Measurements from ENCODE around the gene CYP27B1.
A peak's percentile ranks its signal among the peaks of the same experiment; 100 is the strongest.
"Not testable (repeated sequence)": the region's sequence is repeated elsewhere in the genome, so short reads cannot be mapped to it uniquely, and the experiment has no call there.

The CYP27B1 gene

DNA sequence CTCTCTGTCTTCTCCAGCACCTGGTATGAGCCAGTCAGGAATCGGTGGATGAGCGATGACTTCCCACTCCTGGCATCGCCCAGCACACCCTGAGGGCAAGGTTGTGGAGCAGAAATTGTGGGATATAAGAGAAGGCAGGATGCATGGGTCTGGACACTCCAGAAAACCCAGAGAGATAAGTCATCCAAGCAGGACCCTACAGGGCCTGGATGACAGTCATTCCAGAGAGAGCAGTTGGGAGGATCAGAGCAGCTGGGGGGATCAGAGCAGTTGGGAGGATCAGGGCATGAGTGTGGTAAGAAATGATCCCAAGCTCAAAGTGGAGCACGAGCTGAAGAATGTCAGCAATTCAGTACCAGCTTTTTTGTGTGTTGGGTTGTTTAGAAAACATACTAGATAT, 32.3 kb downstream of the CYP27B1 start:
- DNase-seq: no peak

DNA sequence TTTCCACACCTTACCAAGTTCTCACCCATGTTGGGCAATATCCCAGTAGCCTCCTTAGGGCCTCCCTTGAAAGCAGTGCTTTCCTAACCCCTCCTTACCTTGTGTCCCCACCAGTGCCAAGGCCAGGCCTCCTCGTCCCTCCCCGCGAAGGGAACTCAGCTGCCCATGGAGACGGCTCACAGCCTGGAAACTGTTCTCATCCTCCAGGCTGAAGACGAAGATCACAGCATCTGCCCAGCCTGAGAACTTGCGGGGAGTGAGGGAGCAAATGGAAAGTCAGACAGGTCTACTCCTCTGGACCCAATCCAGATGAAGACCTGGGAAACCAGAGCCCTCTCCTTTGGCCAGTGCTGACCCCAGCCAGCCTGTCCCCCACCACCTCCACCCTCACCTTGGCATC, 33.0 kb downstream of the CYP27B1 start:
- no peak for DNase-seq

DNA sequence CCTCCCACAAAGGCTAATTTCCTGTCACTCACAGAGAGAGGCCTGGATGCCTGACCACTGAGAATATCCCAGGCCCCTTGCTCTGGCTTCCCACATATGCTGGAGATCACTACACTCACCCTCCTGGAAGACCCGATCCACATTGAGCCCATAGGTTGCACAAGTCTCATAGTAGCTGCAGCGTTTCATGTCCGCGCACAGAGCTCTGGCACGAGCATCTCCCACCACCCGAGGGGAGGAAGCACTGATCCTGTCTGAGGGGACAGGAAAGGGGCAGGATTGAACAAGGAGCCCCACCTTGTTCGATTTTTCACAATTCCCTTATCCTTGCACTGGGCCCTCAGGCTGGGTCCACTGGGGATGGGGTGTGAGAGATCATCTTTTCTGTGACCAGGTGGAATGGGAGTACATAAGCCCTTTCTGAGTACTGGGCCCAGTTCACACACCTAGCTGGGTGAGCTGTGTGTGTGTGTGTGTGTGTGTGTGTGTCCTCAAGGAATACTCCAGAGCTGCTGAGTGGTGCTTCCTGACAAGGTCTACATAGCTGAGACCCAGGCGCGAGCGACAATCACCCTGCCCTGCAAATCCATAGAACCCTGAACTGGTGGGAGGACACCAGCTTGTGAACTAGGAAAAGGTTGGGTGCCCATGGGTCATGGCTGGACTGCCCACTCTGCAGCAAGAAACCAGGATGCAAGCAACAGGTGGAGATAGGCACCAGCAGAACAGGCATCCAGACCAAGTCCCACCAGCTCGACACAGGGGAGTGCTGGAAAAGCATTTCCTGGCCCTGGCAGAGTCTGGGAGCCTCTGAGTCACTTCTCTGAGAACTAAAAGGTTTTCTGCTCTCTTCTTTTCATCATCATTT, 33.9 kb downstream of the CYP27B1 start:
- DNase-seq: no peak

DNA sequence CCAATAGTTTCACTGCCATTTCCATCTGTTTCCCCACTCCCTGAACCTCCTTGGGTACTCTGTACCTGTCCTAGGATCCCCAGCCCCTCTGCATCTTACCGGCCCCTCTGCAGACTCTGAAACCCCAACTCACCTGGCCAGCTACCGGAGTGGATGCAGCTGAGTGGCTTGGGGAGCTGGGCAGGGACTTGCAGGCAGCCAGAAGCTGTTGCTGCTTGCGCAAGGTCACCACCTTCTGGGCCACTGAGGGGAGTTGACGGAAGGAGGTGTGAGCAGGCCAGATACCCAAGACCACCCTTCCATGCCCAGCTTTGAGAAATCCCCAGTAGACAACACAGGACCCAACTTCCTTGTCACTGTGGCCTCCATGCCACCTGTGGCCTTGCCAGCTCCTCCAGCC, 34.6 kb downstream of the CYP27B1 start:
- no peak for DNase-seq

DNA sequence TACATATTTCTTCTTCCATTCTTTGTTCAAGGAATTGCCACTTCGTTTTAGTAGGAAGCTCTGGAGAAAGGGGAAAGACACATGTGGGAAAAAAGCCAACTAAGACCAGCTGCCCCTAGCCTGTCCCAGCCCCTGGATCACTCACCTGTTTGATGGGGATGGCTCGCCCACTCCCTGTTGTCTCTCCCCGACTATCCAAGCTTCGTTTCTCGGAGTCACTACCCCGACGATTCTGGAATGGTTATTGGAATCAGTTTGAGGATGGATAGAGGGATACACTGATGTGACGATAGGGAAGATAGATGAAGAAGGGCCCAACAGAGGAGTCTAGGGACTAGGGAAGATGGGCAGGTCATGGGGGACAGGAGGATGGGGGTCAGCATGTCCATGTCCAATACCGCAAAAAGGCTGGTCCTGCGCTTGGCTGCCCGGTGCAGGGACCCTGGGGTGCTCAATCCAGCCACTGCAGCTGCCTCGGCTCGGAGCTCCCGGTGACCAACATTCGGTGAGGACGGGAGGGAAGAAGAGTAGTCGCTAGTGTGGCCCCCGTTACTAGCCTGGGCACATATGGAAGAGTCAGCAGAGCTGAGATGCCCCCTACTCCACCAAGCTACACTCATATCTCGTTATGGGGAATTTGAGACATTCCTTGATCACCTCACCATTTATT, 35.3 kb downstream of the CYP27B1 start:
- DNase-seq: no peak

DNA sequence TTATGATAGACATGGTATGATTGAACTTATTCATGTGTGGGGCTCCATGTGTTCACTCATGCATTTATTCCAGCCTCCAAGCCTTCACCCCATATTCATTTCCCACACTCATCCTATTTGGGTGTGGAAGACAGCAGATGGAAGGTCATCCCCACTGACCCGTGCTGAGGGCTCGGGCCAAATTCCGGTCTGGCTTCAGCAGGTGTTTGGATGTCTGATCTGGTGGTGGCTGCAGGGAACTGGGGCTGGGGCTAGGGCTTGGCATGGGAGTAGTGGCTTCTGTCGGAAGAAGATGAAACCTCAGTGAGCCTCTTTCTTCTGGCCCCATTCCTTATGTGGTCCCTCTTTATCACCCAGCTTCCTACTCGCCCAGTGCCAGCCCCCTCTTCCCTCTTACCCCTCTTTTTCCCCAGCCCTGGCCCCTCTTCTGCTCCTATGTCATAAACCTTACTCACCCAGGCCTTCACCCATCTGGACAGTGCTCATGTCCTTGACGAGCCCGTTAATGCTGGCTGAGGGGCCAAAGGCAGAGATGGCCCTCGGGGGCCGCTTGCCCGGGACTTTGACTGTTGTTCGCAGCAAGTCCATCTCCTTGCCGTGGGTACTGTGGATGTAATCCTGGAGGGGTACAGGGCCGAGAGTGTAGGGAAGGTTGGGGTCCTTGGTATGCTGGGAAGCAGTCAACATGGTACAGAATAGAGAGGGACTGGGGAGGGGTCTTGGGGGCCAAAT, 36.4 kb downstream of the CYP27B1 start:
- DNase-seq: no peak

DNA sequence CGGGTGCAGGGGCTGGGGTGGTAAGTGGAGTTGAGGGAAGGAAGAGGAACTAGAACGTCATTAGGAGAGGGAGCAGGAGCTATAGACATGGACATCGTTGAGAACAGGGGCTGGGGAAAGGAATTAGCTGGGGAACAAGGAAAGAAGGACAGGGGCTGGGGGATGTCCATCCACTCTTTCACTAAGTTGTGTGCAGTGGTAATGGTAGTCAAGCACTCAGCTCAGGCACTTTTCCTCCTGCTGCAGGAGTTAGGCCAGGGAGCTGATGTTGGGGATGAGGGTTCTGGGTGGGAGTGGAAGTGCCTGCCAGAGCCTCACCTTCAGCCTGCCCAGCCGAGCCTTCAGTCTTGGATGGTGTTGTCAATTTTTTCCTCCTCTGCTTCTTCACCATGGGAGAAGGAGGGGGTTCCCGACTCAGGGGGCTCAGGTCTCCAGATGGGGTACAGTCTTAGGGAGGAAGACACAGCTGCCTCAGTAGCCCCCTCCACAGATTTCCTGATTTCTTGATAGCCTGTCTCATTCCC, 37.5 kb downstream of the CYP27B1 start:
- DNase-seq: no peak

DNA sequence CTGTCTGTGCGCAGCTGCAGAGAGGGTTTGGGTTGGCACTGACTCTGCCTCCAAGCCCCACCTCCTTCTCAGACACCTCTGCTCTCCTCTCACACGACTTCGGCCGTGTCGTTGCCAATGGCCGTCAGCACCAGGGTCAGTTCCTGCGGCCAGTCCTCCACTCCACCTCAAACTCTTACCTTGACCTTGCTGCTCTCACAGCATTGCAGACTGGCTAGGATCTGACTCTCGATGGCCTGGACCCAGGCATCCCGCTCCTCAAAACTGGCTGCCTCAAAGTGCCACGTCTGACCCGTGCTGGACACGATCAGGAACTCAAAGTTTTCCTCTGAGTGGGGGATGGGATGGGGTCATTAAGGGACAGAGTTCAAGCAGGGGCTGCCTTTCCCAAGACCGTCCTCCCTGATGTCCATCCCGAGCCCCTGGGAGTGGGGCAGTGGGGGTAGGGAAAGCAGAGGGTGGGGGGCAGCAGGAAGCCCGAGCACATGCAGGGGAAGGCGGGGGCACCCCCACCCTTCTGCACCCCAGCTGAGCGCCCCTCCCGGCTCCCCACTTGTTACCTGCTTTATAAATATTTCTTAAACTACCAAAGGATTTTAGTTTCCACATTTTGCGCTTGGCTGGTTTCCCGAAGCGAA, 39.0 kb downstream of the CYP27B1 start:
- no peak for DNase-seq

DNA sequence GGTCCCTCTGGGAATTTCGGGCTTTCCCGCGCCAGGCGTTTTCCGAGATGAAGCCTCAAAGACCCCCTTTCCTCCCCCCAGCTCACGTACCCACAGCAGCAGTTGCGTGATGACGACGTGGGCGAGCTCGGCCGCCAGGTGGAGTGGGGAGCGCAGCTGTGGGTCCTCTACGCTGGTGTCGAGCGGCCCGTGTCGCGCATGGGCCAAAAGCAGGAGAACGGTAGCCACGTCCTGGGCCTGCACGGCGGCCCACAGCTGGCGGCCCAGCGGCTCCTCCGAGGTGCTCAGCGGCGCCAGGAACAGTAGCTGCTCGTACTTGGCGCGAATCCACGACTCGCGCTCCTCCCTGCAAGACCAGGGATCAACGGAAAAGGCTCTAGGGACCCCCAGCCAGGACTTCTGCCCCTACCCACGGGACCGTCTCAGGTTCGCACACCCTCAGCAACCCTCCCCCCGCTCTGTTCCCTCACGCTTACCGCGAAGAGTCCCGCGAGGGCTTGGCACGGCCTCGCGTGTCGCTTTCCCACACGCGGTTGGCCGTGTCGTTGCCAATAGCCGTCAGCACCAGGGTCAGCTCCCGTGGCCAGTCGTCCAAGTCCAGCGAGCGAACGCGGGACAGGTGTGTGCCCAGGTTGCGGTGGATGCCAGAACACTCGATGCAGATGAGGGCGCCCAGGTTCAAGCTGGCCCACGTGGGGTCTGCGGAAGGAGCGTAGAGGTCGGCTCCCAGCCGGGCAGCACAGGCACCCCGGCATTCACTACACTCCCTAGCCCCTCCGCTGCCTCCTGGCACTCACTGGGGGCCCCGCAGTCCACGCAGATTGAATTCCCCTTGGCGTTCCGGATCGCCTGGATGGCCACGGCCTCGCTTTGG, 39.8 kb downstream of the CYP27B1 start:
- DNase-seq: no peak

DNA sequence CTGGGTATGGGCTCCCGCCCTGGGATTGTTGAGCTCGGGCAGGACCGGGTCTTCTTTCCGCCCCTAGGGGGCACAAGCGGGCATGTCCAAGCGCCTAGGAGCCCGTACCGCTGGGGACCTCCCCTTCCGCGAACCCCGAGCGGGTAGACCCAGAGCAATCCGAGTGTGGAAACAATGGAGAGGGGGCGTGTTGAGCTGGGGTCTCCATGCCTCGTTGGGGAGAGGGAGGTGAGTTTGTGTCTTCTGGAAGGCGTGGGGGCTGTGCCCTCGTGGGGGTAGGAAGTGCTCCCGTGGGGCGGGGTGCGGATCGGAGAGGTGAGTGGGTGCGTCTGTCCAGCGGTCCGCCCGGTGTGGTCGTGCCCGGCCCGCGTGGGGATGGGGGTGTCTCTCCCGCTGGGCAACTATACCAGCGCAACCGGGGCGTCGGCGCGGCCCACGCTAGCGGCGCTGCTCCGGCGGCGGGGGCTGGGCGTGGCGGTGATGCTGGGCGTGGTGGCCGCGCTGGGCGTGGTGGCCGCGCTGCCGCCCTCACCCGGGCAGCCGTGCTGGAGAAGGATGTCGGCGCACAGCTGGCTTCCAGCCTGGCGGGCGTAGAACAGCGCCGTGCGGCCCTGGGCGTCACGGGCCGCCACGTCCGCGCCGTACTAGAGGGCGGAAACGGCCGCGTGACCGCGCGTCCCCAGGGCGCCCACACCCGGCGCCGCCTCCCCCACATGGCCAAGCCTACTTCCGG, 40.6 kb downstream of the CYP27B1 start:
- DNase-seq: peak; percentile 16

DNA sequence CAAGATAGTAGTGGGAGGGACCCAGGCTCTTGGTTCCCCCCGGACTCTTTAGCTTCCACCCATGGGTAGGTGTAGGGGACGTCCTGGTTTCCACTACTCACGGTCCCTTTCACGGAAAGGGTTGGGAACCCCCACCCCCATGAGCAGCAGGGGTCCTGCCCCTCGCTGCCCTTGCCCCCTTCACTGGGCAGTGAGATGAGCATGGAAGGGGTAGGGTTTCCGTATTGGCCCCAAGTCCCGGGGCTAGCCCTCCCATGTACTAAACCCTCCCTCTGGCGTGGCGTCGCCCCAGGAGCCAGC, 41.1 kb downstream of the CYP27B1 start:
- no peak for DNase-seq

DNA sequence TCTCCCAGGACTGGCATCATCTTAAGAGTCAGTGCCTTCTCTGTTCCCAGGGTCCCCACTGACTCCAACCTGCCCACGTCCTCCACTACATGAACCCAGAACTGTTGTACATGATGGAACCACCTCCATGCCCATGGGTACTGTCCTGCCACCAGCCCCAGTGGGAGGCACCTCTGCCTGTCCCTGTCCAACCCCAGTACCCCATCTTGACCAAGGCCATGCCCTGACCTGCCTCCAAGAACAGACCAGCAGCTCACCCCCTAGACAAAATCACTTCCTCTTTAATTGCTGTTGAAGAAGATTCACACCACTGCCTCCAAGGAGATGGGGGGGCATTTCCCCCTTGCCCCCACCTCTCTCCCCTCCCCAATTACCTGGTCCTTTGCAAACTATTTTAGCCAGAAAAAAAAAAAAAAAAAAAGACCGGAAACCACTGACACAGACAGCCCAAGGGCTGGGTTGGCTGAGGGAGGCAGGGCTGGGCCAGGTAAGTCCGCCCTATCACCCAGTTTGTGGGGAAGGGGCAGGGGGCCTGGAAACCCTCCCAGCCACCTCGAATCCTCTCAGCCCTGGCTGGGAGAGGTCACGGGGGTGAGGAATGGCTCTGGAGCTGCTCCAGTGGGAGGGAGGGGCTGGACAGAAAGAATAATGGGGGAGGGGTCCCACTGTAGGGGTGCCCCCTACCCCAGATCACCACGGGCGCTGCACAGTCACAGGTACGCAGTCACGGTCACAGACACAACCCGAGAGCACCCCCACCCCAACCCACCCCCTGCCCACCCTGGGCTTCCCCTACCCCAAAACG, 41.7 kb downstream of the CYP27B1 start:
- DNase-seq: no peak

DNA sequence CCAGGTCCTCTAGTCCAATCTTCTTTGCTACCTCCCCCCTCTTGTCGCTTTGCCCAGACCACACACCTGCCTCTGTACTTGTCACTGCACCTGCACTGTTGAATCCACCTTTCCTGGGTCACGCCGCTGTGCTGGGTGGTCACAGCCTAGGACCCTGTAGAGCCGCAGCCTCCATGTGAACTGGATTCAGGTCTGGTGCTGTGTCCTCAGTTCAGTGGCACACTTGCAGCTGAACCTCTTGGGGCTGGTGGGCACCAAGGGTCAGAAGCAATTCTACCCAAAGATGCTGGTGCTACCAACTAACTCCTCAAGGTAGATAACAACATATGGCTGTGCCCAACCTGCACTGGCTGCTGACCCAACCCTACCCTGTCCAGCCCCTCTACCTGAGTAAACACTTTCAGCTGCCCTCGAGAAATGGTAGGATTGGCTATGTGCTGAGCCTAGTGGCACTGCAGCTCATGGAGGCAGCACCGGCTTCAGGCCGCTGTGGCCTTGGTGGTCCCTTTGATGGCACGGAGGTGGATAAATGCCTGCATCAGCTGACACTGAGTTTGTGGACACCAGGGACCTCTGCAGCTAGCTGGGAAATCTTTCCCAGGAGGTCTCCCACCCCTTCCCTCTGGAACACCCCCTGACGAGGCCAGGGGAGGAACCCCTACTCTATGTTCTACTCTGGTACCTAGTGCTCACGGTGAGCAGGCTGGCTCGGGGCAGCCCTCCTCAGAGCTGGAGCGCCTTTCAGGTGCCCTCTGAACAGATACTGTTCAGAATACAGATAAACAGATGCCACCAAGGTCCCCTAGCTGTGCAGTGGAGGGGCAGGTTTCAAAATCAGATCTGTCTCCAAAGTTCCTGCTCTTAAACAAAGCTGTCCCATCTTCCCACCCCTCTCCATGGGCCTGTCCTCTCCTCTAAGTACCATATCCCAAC, 42.6 kb downstream of the CYP27B1 start:
- DNase-seq: no peak

DNA sequence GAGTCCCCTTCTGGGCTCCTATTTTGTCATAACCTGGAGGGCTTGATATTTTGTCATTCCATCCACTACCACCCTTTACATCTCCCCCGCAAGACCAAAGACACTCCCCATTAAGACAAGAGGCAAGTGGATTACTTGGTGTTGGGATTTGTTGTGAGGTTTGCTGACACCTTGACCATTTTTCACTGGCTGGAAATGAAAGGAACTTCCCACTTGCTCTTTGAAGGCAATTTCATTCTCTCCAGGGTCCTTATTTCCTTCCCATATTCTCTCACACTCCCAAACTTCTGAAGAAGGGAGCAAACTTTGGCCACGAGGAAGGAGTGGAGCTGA, 43.3 kb downstream of the CYP27B1 start:
- DNase-seq: no peak

DNA sequence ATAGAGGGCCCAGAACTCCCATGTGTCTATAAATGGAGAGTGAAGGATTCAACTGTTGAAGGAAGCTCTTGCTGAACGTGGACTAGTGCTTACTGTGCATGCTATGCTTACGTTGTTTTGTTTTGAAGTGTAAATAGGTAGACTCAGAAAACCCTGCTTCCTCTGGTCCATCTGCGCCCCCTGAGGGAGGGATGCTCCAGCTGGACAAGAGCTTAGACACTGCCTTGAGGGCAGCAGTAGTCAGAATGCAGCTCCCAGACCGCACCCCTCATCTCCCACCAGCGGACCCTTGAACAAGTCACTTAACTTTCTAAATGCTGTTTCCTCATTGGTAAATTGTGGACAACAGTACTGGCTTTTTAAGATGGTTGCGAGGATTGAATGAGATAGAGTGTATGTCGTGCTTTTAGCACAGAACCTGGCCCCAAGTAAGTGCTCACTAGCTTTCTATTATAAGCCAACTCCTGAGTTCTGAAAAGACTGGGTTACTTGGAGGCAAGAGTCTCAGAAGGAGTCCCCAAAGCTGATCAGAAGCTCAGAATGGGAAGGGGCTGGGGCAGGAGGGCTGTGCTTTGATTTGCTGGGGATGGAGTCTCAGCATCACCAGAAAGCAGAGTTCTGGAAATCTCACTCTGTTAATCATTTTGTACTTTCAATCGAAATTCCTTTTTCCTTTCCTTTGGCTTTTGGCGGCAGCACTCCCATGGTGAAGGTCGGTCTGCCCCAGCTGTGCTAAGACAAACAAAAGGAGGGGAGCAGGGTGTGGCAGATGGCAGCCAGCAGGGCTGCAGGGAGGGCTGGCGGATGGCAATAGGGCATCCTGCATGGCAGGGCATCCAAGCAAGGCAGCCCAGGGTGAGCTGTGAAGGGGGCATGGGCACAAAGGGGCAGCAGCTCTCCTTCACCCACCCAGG, 43.9 kb downstream of the CYP27B1 start:
- DNase-seq: no peak

DNA sequence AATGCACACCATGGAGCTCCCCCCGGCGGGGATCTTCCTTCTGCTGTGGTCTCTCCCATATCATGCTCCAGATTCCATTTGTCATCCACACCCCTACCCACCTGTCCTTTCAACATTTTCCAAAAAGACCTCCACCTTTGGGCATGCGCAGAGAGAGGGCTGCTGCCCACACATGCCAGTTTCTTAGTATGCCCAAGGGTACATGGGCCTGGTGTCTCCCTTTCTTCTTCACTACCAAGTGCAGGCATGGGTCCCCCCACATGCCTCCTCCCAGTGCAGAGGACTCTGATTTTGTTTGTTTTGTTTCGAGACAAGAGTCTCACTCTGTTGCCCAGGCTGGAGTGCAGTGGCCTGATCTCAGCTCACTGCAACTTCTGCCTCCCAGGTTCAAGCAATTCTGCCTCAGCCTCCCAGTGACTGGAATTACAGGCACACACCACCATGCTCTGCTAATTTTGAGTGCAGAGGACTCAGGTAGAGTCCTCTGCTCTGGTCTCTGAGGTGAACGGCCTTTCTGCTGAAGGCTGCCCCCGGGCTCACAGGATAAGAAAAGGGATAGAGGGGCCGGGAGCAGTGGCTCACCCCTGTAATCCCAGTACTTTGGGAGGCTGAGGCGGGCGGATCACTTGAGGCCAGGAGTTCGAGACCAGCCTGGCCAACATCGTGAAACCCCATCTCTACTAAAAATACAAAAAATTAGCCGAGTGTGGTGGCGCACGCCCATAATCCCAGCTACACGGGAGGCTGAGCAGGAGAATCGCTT, 44.9 kb downstream of the CYP27B1 start:
- DNase-seq: not testable (repeated sequence)

Measured in hematopoietic multipotent progenitor cell treated with erythropoietin and hydrocortisone succinate and interleukin-3 and kit ligand, for 8 days (in vitro differentiated cells).